K562 (cell line): ENCODE results near the gene ADCY1. TPM values are rescaled to one million over a fixed set of nuclear protein-coding genes. Genes with fewer than 3 reads are reported as not detected.

Experiments
- ATAC-seq: fragments of 200-7000 bp; cut with Tn5 transposase; 3 replicates; pipeline ENCODE4 v1.9.1; 2020; ENCODE audit warnings: moderate library complexity
- BruUV-seq: library from RNA; stranded (reverse); fragments of 400-500 nt; replicated peaks from 2 replicates; lab custom pipeline; 2021; lab: Mats Ljungman, UMichigan
- CTCF ChIA-PET: fragments of 300-600 bp; formaldehyde crosslinking; extraction: SDS; loops from one replicate; lab custom pipeline; 2021; ENCODE audit warnings: low intra/inter-chr PET ratio; lab: Yijun Ruan, JAX
- POLR2A ChIA-PET: fragments of 300-600, 350-650 bp; sonication (Branson Sonifier 250); formaldehyde crosslinking; extraction: SDS; loops from one replicate; lab custom pipeline; 2021; ENCODE audit warnings: antibody characterized with exemption, inconsistent platforms; lab: Yijun Ruan, JAX
- DNase-seq, 4 experiments: peaks; one replicate each; pipeline versions ENCODE4 v3.0.0 to v3.0.0-alpha.2; 2011 to 2018; ENCODE audit warnings: low spot score in 3 of 4, mixed read lengths in 3 of 4; ENCODE audit errors: extremely low read depth in 1 of 4
- FAIRE-seq: peaks from 2 replicates; lab custom pipeline; 2011; peaks lifted over from hg19 to GRCh38; lab: Jason Lieb, UNC
- H2AFZ ChIP-seq: 2 replicates; pipeline ENCODE4 v1.6.0; 2011; ENCODE audit warnings: low read depth, low read length, control low read depth, inconsistent platforms
- H3K27ac ChIP-seq: fragments of 200-600 bp; 3 replicates; pipeline ENCODE4 v1.8.0; 2011; ENCODE audit warnings: low read depth, mild to moderate bottlenecking, control low read depth, inconsistent platforms, low read length, moderate library complexity, mixed read lengths; ENCODE audit errors: extremely low read depth
- H3K27me3 ChIP-seq, 2 experiments: fragments of 300-600 bp in 1 of 2; 2 replicates in 1 of 2; 3 replicates in 1 of 2; pipeline versions ENCODE4 v1.6.0 to v1.8.0; 2011; ENCODE audit warnings: inconsistent platforms in 2 of 2, low read length in 2 of 2, mild to moderate bottlenecking in 1 of 2, mixed read lengths in 1 of 2, moderate library complexity in 1 of 2; ENCODE audit not compliant: control insufficient read depth in 2 of 2, insufficient read depth in 2 of 2
- H3K36me3 ChIP-seq: fragments of 300-600 bp; 3 replicates; pipeline ENCODE4 v1.8.0; 2011; ENCODE audit warnings: mild to moderate bottlenecking, low read length, inconsistent platforms; ENCODE audit not compliant: control insufficient read depth, insufficient read depth
- H3K4me1 ChIP-seq, 2 experiments: fragments of 200-600 bp in 1 of 2; replicated peaks in 1 of 2; 2 replicates in 1 of 2; 3 replicates in 1 of 2; pipeline versions ENCODE4 v1.5.1 to v1.8.0; 2011; ENCODE audit warnings: inconsistent platforms in 2 of 2, low read length in 2 of 2, mild to moderate bottlenecking in 1 of 2, mixed read lengths in 1 of 2, moderate library complexity in 1 of 2; ENCODE audit not compliant: control insufficient read depth in 2 of 2, insufficient read depth in 2 of 2
- H3K4me2 ChIP-seq: 2 replicates; pipeline ENCODE4 v1.6.1; 2011; ENCODE audit warnings: low read length, control low read depth, inconsistent platforms, mixed read lengths; ENCODE audit not compliant: insufficient read depth
- H3K4me3 ChIP-seq: fragments of 200-600 bp; sonication (generic), shearing (Covaris generic); 2 replicates; pipeline ENCODE4 v1.5.1; 2016; ENCODE audit warnings: control low read depth, inconsistent platforms
- H3K79me2 ChIP-seq: fragments of 200-600 bp; 3 replicates; pipeline ENCODE4 v1.8.0; 2011; ENCODE audit warnings: low read length, inconsistent platforms; ENCODE audit not compliant: control insufficient read depth, insufficient read depth
- H3K9ac ChIP-seq, 2 experiments: 2 replicates each; pipeline versions ENCODE4 v1.6.0 to v1.6.1; 2011; ENCODE audit warnings: low read depth in 2 of 2, low read length in 2 of 2, control low read depth in 1 of 2, inconsistent platforms in 1 of 2, mild to moderate bottlenecking in 1 of 2, mixed read lengths in 1 of 2; ENCODE audit not compliant: insufficient read depth in 1 of 2
- H3K9me1 ChIP-seq: one replicate; pipeline ENCODE4 v1.6.0; 2011; ENCODE audit warnings: inconsistent platforms, mild to moderate bottlenecking, low read length, moderate library complexity; ENCODE audit not compliant: control insufficient read depth, insufficient read depth
- H3K9me3 ChIP-seq: replicated peaks from 2 replicates; pipeline ENCODE4 v1.5.1; 2011; ENCODE audit warnings: low read depth, low read length, inconsistent platforms; ENCODE audit not compliant: control insufficient read depth, insufficient read depth
- H4K20me1 ChIP-seq: replicated peaks from 2 replicates; pipeline ENCODE4 v1.6.1; 2011; ENCODE audit warnings: low read length, inconsistent platforms, mixed read lengths; ENCODE audit not compliant: control insufficient read depth, insufficient read depth
- DPF2 ChIP-seq: fragments of 450-650 bp; IDR thresholded peaks from 2 replicates; pipeline ENCODE4 v1.6.1; 2016
- ETV1 ChIP-seq: fragments of 450-650 bp; conservative IDR thresholded peaks from 2 replicates; pipeline ENCODE4 v1.6.1; 2016; ENCODE audit warnings: missing genetic modification characterization, control low read depth, low read depth, missing compliant biosample characterization
- KAT7 ChIP-seq: sonication (generic); formaldehyde crosslinking; IDR thresholded peaks from 2 replicates; pipeline ENCODE4 v1.8.0; 2022; ENCODE audit warnings: missing genetic modification reagents, mild to moderate bottlenecking, borderline replicate concordance
- KLF10 ChIP-seq: fragments of 250-450 bp; sonication (Bioruptor Pico); IDR thresholded peaks from 2 replicates; pipeline ENCODE4 v1.6.1; 2021; ENCODE audit warnings: matching md5 sums
- POLR2B ChIP-seq: fragments of 450-650 bp; IDR thresholded peaks from 2 replicates; pipeline ENCODE4 v1.6.1; 2018; ENCODE audit warnings: low read depth; ENCODE audit not compliant: partially characterized antibody
- PRPF4 ChIP-seq: fragments of 200-400 bp; formaldehyde crosslinking; IDR thresholded peaks from one replicate; pipeline ENCODE4 v1.6.1; 2017; ENCODE audit warnings: low read length, low read depth, mild to moderate bottlenecking; ENCODE audit not compliant: insufficient read depth, poor library complexity, severe bottlenecking
- SMARCC2 ChIP-seq: fragments of 450-650 bp; IDR thresholded peaks from 2 replicates; pipeline ENCODE4 v1.6.1; 2017; ENCODE audit warnings: antibody characterized with exemption, moderate library complexity, mild to moderate bottlenecking, low read depth
- TCF7 ChIP-seq: sonication (generic); IDR thresholded peaks from 2 replicates; pipeline ENCODE4 v1.6.1; 2016; ENCODE audit warnings: antibody characterized with exemption, borderline replicate concordance
- TOE1 ChIP-seq, 2 experiments: fragments of 450-650 bp in 1 of 2; sonication (generic) in 1 of 2; formaldehyde crosslinking in 1 of 2; IDR thresholded peaks; 2 replicates each; pipeline versions ENCODE4 v1.7.1 to v1.8.0; 2016 to 2022; ENCODE audit warnings: borderline replicate concordance in 2 of 2, mild to moderate bottlenecking in 2 of 2, antibody characterized with exemption in 1 of 2, inconsistent platforms in 1 of 2, low read depth in 1 of 2, missing genetic modification reagents in 1 of 2, moderate library complexity in 1 of 2
- ZFPM2 ChIP-seq: fragments of 250-450 bp; sonication (Bioruptor Pico); IDR thresholded peaks from 2 replicates; pipeline ENCODE4 v1.5.1; 2022; ENCODE audit warnings: mild to moderate bottlenecking
- ZNF184 ChIP-seq: sonication (generic); formaldehyde crosslinking; IDR thresholded peaks from 2 replicates; pipeline ENCODE4 v1.5.0; 2020; ENCODE audit warnings: missing genetic modification reagents
- ZNF583 ChIP-seq: fragments of 250-450 bp; sonication (Bioruptor Pico); IDR thresholded peaks from 2 replicates; pipeline ENCODE4 v1.4.0; 2020
- ZNF79 ChIP-seq: fragments of 250-450 bp; sonication (Bioruptor Pico); IDR thresholded peaks from 2 replicates; pipeline ENCODE4 v1.4.0; 2020; ENCODE audit warnings: low read depth, mild to moderate bottlenecking, moderate library complexity
- WGBS: fragments of 100-300 bp; shearing (Covaris generic); methylation state at CpG from one replicate; pipeline ENCODE4 v1.1.6; 2016; ENCODE audit warnings: low coverage, mixed read lengths; ENCODE audit not compliant: insufficient coverage; ENCODE audit errors: missing lambda C conversion rate; 5-methylcytosine and 5-hydroxymethylcytosine counted together
- in situ Hi-C: fragments of 300-500 bp; cut with MboI; formaldehyde crosslinking; loops from 4 replicates; pipeline ENCODE4 v1.15.0; 2018; ENCODE audit warnings: inconsistent platforms, mixed read lengths
- intact Hi-C: fragments of 100-400 bp; cut with micrococcal nuclease; formaldehyde crosslinking; loops from 2 replicates; pipeline ENCODE4 v1.14.2; 2022
- polyA plus RNA-seq, 8 experiments: library from polyadenylated mRNA; depleted of rRNA in 4 of 8; stranded (reverse) in 5 of 8; unstranded in 3 of 8; fragments of >200 nt; fragmentation: Nextera tagmentation in 2 of 8; fragmentation: Illumina TruSeq in 1 of 8; extraction: Ambion mirVana in 2 of 8; extraction: Trizol in 1 of 8; gene quantifications; 2 replicates each; pipeline versions ENCODE4 v1.2.1 to v1.2.3, GENCODE V29; 2011 to 2014; ENCODE audit warnings: inconsistent platforms in 1 of 8, missing spikeins in 1 of 8
- total RNA-seq, 7 experiments: library from RNA; depleted of rRNA in 6 of 7; stranded (reverse); fragments of >200 nt in 6 of 7; fragmentation: Illumina TruSeq in 2 of 7; extraction: Trizol in 2 of 7; gene quantifications; 2 replicates each; pipeline versions ENCODE4 v1.2.1 to v1.2.3, GENCODE V29; 2011 to 2021; ENCODE audit warnings: low replicate concordance in 1 of 7
- TF ChIP-seq, protein P1 (sequence below): fragments of 150-350 bp; conservative IDR thresholded peaks from 2 replicates; pipeline ENCODE4 v1.6.1; 2014; ENCODE audit warnings: low read length
- TF ChIP-seq, protein P2 (sequence below): IDR thresholded peaks from 2 replicates; pipeline ENCODE4 v1.6.1; 2011; ENCODE audit warnings: borderline replicate concordance, low read depth, mild to moderate bottlenecking, moderate library complexity, low read length; ENCODE audit not compliant: insufficient read depth, poor library complexity, severe bottlenecking
- TF ChIP-seq, protein P3 (sequence below): fragments of 450-650 bp; formaldehyde crosslinking; conservative IDR thresholded peaks from 2 replicates; pipeline ENCODE4 v1.4.0; 2022; ENCODE audit warnings: mild to moderate bottlenecking, missing genetic modification characterization

The ADCY1 gene
- total and polyA plus RNA-seq, 9 of the 15 experiments (the other 6 are each of a cell fraction or from before 2014, with no cell fraction given): under 0.01 to 0.18 (median 0.10) TPM; not detected in 4

GRCh38 chr7:45585628-45586027, 11.5 kb downstream of the ADCY1 start:
- ChIA-PET POLR2A (no interaction called here), CTCF (no interaction called here)
- no peak overlapping the region for H3K4me2 ChIP-seq
- no peak overlapping the region for H3K4me3 ChIP-seq
- DNase-seq (no peak), FAIRE-seq (no peak)
- intact Hi-C loops: no loop called here
- H4K20me1 ChIP-seq: no peaks in the 10 kb centered on the region; the same call in 1 of the 2 replicates
- no peak overlapping the region for H3K27ac ChIP-seq
- BruUV-seq: no TSS peak
- H2AFZ ChIP-seq: no peak overlapping the region
- H3K9me1 ChIP-seq: no peaks in the 10 kb centered on the region
- in situ Hi-C loops: no loop called here
- H3K4me1 ChIP-seq: no peaks in the 10 kb centered on the region
- no peaks in the 10 kb centered on the region for H3K36me3 ChIP-seq
- no peak for TF ChIP-seq KAT7 (CRISPR knock-in tag)
- no peak for TF ChIP-seq ZNF184 (CRISPR knock-in tag)
- TF ChIP-seq, protein P1, sequence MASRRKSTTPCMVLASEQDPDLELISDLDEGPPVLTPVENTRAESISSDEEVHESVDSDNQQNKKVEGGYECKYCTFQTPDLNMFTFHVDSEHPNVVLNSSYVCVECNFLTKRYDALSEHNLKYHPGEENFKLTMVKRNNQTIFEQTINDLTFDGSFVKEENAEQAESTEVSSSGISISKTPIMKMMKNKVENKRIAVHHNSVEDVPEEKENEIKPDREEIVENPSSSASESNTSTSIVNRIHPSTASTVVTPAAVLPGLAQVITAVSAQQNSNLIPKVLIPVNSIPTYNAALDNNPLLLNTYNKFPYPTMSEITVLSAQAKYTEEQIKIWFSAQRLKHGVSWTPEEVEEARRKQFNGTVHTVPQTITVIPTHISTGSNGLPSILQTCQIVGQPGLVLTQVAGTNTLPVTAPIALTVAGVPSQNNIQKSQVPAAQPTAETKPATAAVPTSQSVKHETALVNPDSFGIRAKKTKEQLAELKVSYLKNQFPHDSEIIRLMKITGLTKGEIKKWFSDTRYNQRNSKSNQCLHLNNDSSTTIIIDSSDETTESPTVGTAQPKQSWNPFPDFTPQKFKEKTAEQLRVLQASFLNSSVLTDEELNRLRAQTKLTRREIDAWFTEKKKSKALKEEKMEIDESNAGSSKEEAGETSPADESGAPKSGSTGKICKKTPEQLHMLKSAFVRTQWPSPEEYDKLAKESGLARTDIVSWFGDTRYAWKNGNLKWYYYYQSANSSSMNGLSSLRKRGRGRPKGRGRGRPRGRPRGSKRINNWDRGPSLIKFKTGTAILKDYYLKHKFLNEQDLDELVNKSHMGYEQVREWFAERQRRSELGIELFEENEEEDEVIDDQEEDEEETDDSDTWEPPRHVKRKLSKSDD: no peak
- no peak for TF ChIP-seq ETV1 (tag)
- no peak for TF ChIP-seq POLR2B
- TF ChIP-seq, protein P2, sequence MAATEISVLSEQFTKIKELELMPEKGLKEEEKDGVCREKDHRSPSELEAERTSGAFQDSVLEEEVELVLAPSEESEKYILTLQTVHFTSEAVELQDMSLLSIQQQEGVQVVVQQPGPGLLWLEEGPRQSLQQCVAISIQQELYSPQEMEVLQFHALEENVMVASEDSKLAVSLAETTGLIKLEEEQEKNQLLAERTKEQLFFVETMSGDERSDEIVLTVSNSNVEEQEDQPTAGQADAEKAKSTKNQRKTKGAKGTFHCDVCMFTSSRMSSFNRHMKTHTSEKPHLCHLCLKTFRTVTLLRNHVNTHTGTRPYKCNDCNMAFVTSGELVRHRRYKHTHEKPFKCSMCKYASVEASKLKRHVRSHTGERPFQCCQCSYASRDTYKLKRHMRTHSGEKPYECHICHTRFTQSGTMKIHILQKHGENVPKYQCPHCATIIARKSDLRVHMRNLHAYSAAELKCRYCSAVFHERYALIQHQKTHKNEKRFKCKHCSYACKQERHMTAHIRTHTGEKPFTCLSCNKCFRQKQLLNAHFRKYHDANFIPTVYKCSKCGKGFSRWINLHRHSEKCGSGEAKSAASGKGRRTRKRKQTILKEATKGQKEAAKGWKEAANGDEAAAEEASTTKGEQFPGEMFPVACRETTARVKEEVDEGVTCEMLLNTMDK: no peak
- TF ChIP-seq ZNF583 (CRISPR knock-in tag): no peak
- no peak for TF ChIP-seq TCF7
- TF ChIP-seq, protein P3, sequence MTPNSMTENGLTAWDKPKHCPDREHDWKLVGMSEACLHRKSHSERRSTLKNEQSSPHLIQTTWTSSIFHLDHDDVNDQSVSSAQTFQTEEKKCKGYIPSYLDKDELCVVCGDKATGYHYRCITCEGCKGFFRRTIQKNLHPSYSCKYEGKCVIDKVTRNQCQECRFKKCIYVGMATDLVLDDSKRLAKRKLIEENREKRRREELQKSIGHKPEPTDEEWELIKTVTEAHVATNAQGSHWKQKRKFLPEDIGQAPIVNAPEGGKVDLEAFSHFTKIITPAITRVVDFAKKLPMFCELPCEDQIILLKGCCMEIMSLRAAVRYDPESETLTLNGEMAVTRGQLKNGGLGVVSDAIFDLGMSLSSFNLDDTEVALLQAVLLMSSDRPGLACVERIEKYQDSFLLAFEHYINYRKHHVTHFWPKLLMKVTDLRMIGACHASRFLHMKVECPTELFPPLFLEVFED (CRISPR knock-in tag): no peak
- TF ChIP-seq DPF2: no peak
- no peak for TF ChIP-seq TOE1 (IDR thresholded peaks at IDR 0.05; ENCODE audit: borderline replicate concordance)
- no peak for TF ChIP-seq TOE1 (CRISPR knock-in tag; IDR thresholded peaks at IDR 0.05; ENCODE audit: borderline replicate concordance, low read depth)
- no peak for TF ChIP-seq PRPF4
- TF ChIP-seq ZFPM2 (CRISPR knock-in tag): no peak
- TF ChIP-seq ZNF79 (CRISPR knock-in tag): no peak
- no peak for TF ChIP-seq KLF10 (CRISPR knock-in tag)
- TF ChIP-seq SMARCC2: no peak
- TF ChIP-seq, all 486 proteins: peak for 0
- Histone ChIP-seq H3K27me3 (peaks cover 0 to 18% of the 10 kb centered on the region in 2 experiments; a peak in 3 of 5 replicates), H3K9ac (no peak overlapping the region), H3K79me2 (no peaks in the 10 kb centered on the region), H3K9me3 (no peaks in the 10 kb centered on the region)
- 0% methylated on average over 5 of the region's 5 CpGs for WGBS
- no peak for ATAC-seq
